AG09319 (cell line): Measurements from ENCODE around the gene USP16.

ENCODE experiments used
- DNase-seq: peaks from one replicate; pipeline ENCODE4 v3.0.0-alpha.2; 2010; ENCODE audit warnings: low read depth; ENCODE audit errors: extremely low read depth
- CTCF ChIP-seq: IDR thresholded peaks from 2 replicates; pipeline ENCODE4 v1.5.1; 2011; ENCODE audit warnings: low read depth, mild to moderate bottlenecking, inconsistent platforms, low read length, moderate library complexity

The USP16 gene

DNA sequence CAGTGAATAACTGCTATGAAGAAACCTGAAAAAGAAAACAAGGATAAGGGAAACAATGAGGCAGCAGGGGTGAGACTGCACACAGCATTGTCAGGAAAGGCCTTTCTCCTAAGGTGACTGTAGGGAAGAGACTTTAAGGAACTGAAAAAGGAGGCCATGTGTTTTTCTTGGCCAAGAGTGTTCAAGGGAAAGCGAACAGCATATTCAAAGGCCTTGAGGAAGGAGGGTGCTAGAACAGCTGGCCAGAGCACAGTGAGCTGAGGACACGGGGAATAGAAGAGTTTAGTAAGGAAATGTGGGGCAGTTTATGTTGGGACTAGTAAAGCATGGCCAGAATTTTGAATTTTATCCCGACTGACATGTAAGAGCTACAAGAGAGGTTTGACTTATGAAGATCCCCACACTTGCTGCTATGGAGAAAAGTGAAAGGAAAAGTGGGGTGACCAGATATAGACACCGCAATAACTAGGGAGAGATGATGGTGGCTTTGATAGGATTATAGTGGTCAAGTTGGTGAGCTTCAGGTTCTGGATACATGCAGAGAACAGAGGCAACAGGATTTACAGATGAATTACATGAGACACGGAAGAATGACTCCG lies 6.7 kb upstream of the USP16 start:
- no peak for DNase-seq
- TF ChIP-seq CTCF, result no peak

- no peak for DNase-seq
- TF ChIP-seq CTCF, result no peak
Observed at GRCh38 chr21:29018540-29018939, 5.9 kb upstream of the USP16 start.

- DNase-seq, result no peak
- TF ChIP-seq CTCF, result no peak
Observed at GRCh38 chr21:29022166-29022565, 2.3 kb upstream of the USP16 start.

DNA sequence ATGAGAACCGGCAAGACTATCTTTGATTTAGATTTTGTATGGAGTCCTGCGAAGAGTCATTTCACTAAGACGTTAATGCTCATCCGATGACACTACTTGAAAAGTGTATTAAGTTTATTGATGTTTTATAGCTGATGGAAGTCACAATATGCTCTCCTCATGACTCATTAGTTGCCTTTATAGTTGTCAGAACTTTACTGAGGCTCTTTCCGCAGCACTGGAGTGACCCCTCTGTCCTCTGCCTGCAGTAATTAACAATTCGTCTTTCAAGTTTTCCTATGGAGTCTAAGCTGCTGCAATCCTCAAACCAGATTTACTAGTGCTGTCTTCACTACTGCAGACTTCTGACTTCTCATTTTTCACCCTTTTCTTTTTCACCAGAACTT lies 853 bp downstream of the USP16 start:
- DNase-seq, result no peak
- TF ChIP-seq CTCF, result no peak

DNA sequence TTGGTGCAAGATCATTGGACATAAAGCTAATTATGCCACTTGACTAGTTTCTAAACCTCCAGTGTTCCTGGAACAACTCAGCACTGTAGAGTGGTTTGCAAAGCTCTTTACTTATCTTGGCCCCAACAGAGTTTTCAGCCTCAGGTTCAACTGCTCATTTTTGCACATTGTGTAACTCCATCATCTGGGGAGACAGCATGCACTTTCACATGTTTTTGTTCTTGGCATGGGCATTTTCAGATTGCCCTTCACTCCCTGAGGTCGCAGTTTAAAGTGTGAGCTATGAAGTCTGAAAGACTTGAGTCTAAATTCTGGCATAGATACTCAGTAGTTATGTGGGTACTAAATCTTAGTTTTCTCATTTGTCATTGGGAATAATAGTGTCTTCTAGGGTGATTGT lies 5.1 kb downstream of the USP16 start:
- no peak for DNase-seq
- no peak for TF ChIP-seq CTCF

DNA sequence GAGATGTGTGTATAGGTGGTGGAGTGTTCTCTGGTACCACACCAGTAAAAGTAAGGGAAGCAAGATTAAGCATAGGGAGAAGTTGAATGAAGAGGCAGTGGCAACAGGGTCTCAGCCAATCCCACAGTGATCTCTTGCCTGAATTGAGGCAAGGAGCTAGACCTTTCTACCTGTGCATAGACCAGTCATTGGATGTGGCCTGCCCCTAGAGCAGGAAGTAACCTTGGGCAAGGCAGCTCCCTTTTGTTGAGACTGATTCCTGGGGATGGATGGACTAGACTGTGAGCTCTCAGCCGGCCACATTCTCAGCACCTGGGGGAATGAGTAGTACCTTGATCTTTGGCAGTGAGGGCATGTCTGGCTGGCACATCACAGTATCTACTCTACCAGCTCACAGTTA lies 6.4 kb downstream of the USP16 start:
- no peak for DNase-seq
- no peak for TF ChIP-seq CTCF

DNA sequence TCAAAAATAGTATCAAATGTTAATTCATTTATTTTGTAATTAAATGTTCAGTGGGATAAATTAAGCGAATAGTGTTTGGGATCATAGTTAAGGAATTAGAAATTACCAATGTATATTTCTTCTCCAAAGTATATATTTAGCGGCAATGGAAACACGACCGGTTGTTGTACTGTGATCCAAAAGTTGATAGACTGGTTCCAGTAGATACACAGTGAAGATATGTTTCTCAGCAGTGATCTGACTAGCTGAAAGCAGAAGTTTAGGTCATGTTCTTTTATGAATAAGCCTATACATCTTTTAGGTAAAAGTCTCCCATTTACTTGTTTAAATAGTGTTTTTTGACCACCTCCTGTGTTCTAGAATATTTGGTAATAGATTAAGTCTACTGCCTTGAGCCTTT lies 8.8 kb downstream of the USP16 start:
- TF ChIP-seq CTCF, result no peak
- no peak for DNase-seq
